ENCODE results near the gene NFE2L1. TPM values are rescaled to one million over a fixed set of nuclear protein-coding genes. Genes with fewer than 3 reads are reported as not detected.

Gene NFE2L1
- total and polyA plus RNA-seq, 9 of the 15 experiments (the other 6 are each of a cell fraction or from before 2014, with no cell fraction given): 2.0 to 68.6 (median 39.7) TPM

DNA sequence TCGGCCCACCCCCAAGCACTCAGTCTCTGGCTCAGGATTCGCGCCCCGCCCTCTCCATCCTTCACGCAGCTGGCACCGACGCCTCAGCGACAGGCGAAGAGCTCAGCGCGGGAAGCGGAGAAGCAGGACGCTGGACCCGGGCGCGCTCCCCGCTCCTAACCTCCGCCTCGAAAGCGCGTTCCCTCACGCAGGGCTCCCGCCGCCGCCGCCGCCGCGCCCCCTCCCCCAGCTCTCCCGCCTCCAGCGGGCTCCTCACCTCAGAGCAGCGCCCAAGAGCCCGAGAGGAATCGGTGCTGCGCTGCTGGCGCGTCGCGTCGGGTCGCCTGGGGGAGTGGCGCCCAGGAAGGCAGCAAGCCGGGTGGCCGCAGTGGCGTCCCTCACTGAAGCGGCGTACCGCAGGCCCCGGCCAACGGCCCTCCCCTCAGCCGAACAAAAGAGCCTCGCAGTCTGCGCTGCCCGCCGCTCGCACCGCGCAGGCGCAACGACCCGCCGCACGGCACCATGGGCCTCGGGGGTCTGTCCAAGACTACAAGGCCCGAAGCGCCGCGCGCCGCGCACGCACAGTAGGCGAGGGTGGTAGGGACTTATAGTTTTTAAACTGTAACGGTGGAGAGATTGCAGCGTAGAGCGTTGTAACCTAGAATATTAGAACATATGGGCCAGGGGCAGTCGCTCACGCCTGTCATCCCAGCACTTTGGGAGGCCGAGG, 53.0 kb downstream of the NFE2L1 start, which contains the start of gene CBX1 (continued):
- TF ChIP-seq, protein P1, sequence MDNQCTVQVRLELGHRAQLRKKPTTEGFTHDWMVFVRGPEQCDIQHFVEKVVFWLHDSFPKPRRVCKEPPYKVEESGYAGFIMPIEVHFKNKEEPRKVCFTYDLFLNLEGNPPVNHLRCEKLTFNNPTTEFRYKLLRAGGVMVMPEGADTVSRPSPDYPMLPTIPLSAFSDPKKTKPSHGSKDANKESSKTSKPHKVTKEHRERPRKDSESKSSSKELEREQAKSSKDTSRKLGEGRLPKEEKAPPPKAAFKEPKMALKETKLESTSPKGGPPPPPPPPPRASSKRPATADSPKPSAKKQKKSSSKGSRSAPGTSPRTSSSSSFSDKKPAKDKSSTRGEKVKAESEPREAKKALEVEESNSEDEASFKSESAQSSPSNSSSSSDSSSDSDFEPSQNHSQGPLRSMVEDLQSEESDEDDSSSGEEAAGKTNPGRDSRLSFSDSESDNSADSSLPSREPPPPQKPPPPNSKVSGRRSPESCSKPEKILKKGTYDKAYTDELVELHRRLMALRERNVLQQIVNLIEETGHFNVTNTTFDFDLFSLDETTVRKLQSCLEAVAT (IDR thresholded peaks at IDR 0.05): no peak
- TF ChIP-seq DNMT1 (IDR thresholded peaks at IDR 0.05) (no peak), RBFOX2 (IDR thresholded peaks at IDR 0.05; ENCODE audit: low read depth, low read length) (peak; percentile 92), SIN3A (IDR thresholded peaks at IDR 0.05; ENCODE audit: borderline replicate concordance in 2 of 2, control insufficient read depth in 1 of 2, low read depth in 2 of 2, low read length in 2 of 2) (peak in 1 of 2 experiments; percentile 36; a peak in 1 of 4 replicates), SRSF3 (IDR thresholded peaks at IDR 0.05; ENCODE audit: insufficient read depth, low read length) (no peak), MECOM (CRISPR knock-in tag; IDR thresholded peaks at IDR 0.05) (no peak), BDP1 (IDR thresholded peaks at IDR 0.05; ENCODE audit: insufficient read depth, insufficient read length) (no peak), RNF2 (IDR thresholded peaks at IDR 0.05) (0 out of 2 replicates have a peak, but pooled peaks have one; percentile 51), KLF13 (tag; IDR thresholded peaks at IDR 0.05; ENCODE audit: borderline replicate concordance, low read depth) (peak; percentile 44; the same call in 1 of the 2 replicates), ZKSCAN8 (CRISPR knock-in tag; IDR thresholded peaks at IDR 0.05) (no peak), LCOR (CRISPR knock-in tag; IDR thresholded peaks at IDR 0.05) (0 out of 2 replicates have a peak, but pooled peaks have one; percentile 83), CSDE1 (IDR thresholded peaks at IDR 0.05) (no peak), MTA2 (IDR thresholded peaks at IDR 0.05; ENCODE audit: low read depth) (no peak), TCF3 (CRISPR knock-in tag; IDR thresholded peaks at IDR 0.05) (no peak), KAT8 (IDR thresholded peaks at IDR 0.05; ENCODE audit: low read depth) (no peak), DDX20 (tag; IDR thresholded peaks at IDR 0.05; ENCODE audit: low read depth) (no peak), RBM14 (IDR thresholded peaks at IDR 0.05; ENCODE audit: borderline replicate concordance, insufficient read depth, low read depth, low read length) (0 out of 2 replicates have a peak, but pooled peaks have one; percentile 61), CAMTA2 (CRISPR knock-in tag; conservative IDR thresholded peaks at IDR 0.05) (no peak), HDAC3 (IDR thresholded peaks at IDR 0.05; ENCODE audit: borderline replicate concordance, partially characterized antibody) (no peak), ZNF764 (CRISPR knock-in tag; IDR thresholded peaks at IDR 0.05; ENCODE audit: low read depth) (no peak), HOXB6 (CRISPR knock-in tag; IDR thresholded peaks at IDR 0.05; ENCODE audit: borderline replicate concordance) (no peak), ZNF12 (CRISPR knock-in tag; IDR thresholded peaks at IDR 0.05) (no peak; the same call in 1 of the 2 replicates), POLR2B (IDR thresholded peaks at IDR 0.05; ENCODE audit: low read depth, partially characterized antibody) (peak; percentile 39), ILK (tag; IDR thresholded peaks at IDR 0.05; ENCODE audit: borderline replicate concordance, low read depth) (no peak), C11orf30 (IDR thresholded peaks at IDR 0.05; ENCODE audit: low read depth) (no peak), SUPT5H (IDR thresholded peaks at IDR 0.05) (peak; percentile 58; the same call in 1 of the 2 replicates), RHOXF2B (CRISPR knock-in tag; conservative IDR thresholded peaks at IDR 0.05) (no peak), ZNF175 (CRISPR knock-in tag; IDR thresholded peaks at IDR 0.05; ENCODE audit: low read depth) (no peak)
